OCI-LY7 (cell line): ENCODE measurements around the gene RBM23. TPM values are rescaled to one million over a fixed set of nuclear protein-coding genes. Genes with fewer than 3 reads are reported as not detected.
"Not testable (repeated sequence)": the region's sequence is repeated elsewhere in the genome, so short reads cannot be mapped to it uniquely, and the experiment has no call there.

ENCODE experiments used
- BruUV-seq: library from RNA; stranded (reverse); fragments of 400-500 nt; replicated peaks from 2 replicates; lab custom pipeline; 2021; lab: Mats Ljungman, UMichigan
- CTCF ChIA-PET: fragments of 300-600 bp; sonication (Branson Sonifier 250); formaldehyde crosslinking; loops from one replicate; lab custom pipeline; 2022; ENCODE audit warnings: antibody characterized with exemption; ENCODE audit not compliant: unreplicated experiment; lab: Charles Lee
- POLR2A ChIA-PET: fragments of 300-600 bp; sonication (Branson Sonifier 250); formaldehyde crosslinking; loops from one replicate; lab custom pipeline; 2022; ENCODE audit warnings: antibody characterized with exemption; lab: Charles Lee
- DNase-seq: peaks from one replicate; pipeline ENCODE4 v3.0.0-alpha.2; 2015; ENCODE audit warnings: low spot score
- H2AFZ ChIP-seq: fragments of 200-600 bp; sonication (generic), shearing (Covaris generic); 2 replicates; pipeline ENCODE4 v1.6.1; 2014; ENCODE audit warnings: mild to moderate bottlenecking, antibody characterized with exemption, low read length, moderate library complexity
- H3K27ac ChIP-seq: fragments of 200-600 bp; sonication (generic); 2 replicates; pipeline ENCODE4 v1.5.1; 2014; ENCODE audit warnings: mixed run types, low read depth, mild to moderate bottlenecking, moderate library complexity, low read length, inconsistent platforms; ENCODE audit not compliant: poor library complexity, severe bottlenecking
- H3K36me3 ChIP-seq: fragments of 200-600 bp; sonication (generic); 2 replicates; pipeline ENCODE4 v1.6.1; 2014; ENCODE audit warnings: mild to moderate bottlenecking, antibody characterized with exemption, low read length, moderate library complexity, mixed read lengths; ENCODE audit not compliant: insufficient read depth
- H3K4me1 ChIP-seq: fragments of 200-600 bp; sonication (generic); 2 replicates; pipeline ENCODE4 v1.5.1; 2014; ENCODE audit warnings: mild to moderate bottlenecking, low read length; ENCODE audit not compliant: insufficient read depth, poor library complexity, severe bottlenecking
- H3K4me2 ChIP-seq: fragments of 200-600 bp; sonication (generic); 2 replicates; pipeline ENCODE4 v1.6.1; 2014; ENCODE audit warnings: mild to moderate bottlenecking, low read length
- H3K4me3 ChIP-seq: fragments of 200-600 bp; sonication (generic); 2 replicates; pipeline ENCODE4 v1.5.1; 2014; ENCODE audit warnings: mild to moderate bottlenecking, low read depth, low read length; ENCODE audit not compliant: poor library complexity, severe bottlenecking
- H3K79me2 ChIP-seq: fragments of 200-600 bp; sonication (generic); 2 replicates; pipeline ENCODE4 v1.6.1; 2016; ENCODE audit warnings: low read depth, mild to moderate bottlenecking, low read length, moderate library complexity, mixed read lengths; ENCODE audit not compliant: insufficient read depth
- H3K9me2 ChIP-seq: fragments of 200-600 bp; sonication (generic); 2 replicates; pipeline ENCODE4 v1.6.1; 2016; ENCODE audit warnings: mild to moderate bottlenecking, low read length, mixed read lengths; ENCODE audit not compliant: insufficient read depth
- H3K9me3 ChIP-seq: fragments of 200-600 bp; sonication (generic); 2 replicates; pipeline ENCODE4 v1.6.1; 2014; ENCODE audit warnings: mild to moderate bottlenecking, mixed run types, low read length, mixed read lengths
- H4K20me1 ChIP-seq: fragments of 200-600 bp; sonication (generic); 2 replicates; pipeline ENCODE4 v1.6.1; 2014; ENCODE audit warnings: mild to moderate bottlenecking, antibody characterized with exemption, low read length, moderate library complexity, mixed read lengths; ENCODE audit not compliant: insufficient read depth
- EZH2phosphoT487 ChIP-seq: fragments of 200-600 bp; sonication (generic); IDR thresholded peaks from 2 replicates; pipeline ENCODE4 v1.6.1; 2018; ENCODE audit warnings: low read depth, borderline replicate concordance, mild to moderate bottlenecking, mixed run types, antibody characterized with exemption, low read length, moderate library complexity, mixed read lengths
- intact Hi-C: fragments of 100-400 bp; cut with micrococcal nuclease; formaldehyde crosslinking; loops from one replicate; pipeline ENCODE4 v1.10.0; 2022; ENCODE audit not compliant: unreplicated experiment
- total RNA-seq, 2 experiments: library from RNA; depleted of rRNA in 1 of 2; stranded (reverse); fragments of >200 nt in 1 of 2; shearing (Covaris generic) in 1 of 2; gene quantifications; 2 replicates each; pipeline ENCODE4 v1.2.3, GENCODE V29; 2014 to 2022
- TF ChIP-seq, protein P1 (sequence below): fragments of 200-600 bp; sonication (generic); conservative IDR thresholded peaks from 2 replicates; pipeline ENCODE4 v1.5.1; 2014; ENCODE audit warnings: mild to moderate bottlenecking, antibody characterized with exemption, low read length, moderate library complexity, mixed read lengths

RBM23 gene
- total RNA-seq, 2 experiments from 2014 or later = 81.0 to 90.1 TPM

DNA sequence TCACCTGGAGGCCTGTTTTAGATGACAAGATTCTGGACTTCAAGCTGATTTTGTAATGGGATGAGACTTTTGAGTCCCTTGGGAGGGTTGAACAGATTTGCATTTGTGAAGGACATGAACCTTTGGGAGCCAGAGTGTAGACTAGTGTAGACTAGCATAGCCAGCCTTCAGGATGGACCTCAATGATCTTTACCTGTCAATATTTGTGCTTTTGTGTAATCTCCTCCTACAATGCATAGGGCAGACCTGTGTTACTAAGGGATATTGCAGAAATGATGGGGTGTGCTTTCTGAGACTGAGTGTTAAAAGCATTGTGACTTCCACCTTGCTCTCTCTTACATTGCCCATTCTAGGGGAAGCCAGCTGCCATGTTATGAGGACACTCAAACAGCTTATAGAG is 57.3 kb downstream of the RBM23 start:
- BruUV-seq = no TSS peak
- DNase-seq = no peak
- intact Hi-C loops = no loop called here
- no peaks in the 10 kb centered on the region for H3K36me3 ChIP-seq
- no peak overlapping the region for H3K4me2 ChIP-seq
- H3K9me2 ChIP-seq = no peaks in the 10 kb centered on the region
- POLR2A ChIA-PET = interaction anchor here (1.1 to 1.4 kb wide), 4 partner anchors 10 to 108 kb away, joined by 3 to 6 read pairs (median 3); partner anchors contain the start of gene LRP10
- no peaks in the 10 kb centered on the region for H4K20me1 ChIP-seq
- no peaks in the 10 kb centered on the region for H3K79me2 ChIP-seq
- no peak overlapping the region for H3K4me3 ChIP-seq
- H3K4me1 ChIP-seq = peaks cover 8% of the 10 kb centered on the region
- H3K27ac ChIP-seq = no peak overlapping the region
- no peak for TF ChIP-seq EZH2phosphoT487
- TF ChIP-seq, protein P1, sequence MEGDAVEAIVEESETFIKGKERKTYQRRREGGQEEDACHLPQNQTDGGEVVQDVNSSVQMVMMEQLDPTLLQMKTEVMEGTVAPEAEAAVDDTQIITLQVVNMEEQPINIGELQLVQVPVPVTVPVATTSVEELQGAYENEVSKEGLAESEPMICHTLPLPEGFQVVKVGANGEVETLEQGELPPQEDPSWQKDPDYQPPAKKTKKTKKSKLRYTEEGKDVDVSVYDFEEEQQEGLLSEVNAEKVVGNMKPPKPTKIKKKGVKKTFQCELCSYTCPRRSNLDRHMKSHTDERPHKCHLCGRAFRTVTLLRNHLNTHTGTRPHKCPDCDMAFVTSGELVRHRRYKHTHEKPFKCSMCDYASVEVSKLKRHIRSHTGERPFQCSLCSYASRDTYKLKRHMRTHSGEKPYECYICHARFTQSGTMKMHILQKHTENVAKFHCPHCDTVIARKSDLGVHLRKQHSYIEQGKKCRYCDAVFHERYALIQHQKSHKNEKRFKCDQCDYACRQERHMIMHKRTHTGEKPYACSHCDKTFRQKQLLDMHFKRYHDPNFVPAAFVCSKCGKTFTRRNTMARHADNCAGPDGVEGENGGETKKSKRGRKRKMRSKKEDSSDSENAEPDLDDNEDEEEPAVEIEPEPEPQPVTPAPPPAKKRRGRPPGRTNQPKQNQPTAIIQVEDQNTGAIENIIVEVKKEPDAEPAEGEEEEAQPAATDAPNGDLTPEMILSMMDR = no peak
- H3K9me3 ChIP-seq = no peaks in the 10 kb centered on the region
- H2AFZ ChIP-seq = no peak overlapping the region
- CTCF ChIA-PET = no interaction called here

DNA sequence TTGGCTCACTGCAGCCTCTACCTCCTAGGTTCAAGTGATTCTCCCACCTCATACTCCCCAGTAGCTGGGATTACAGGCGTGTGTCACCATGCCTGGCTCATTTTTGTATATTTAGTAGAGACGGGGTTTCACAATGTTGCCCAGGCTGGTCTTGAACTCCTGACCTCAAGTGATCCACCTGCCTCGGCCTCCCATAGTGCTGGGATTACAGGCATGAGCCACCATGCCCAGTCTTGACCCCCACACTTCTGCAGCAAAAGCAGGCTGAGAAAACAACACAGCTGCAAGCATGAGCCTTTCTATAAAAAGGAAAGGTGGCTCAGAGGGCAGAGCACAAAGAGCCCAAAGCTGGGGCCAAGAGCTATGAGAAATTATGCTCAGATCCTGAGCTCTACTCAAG is 58.6 kb downstream of the RBM23 start:
- DNase-seq, H3K9me3 ChIP-seq, BruUV-seq, H2AFZ ChIP-seq, H4K20me1 ChIP-seq, H3K36me3 ChIP-seq, H3K4me3 ChIP-seq, H3K79me2 ChIP-seq, intact Hi-C loops, H3K4me1 ChIP-seq, H3K9me2 ChIP-seq, H3K4me2 ChIP-seq, H3K27ac ChIP-seq: not testable (repeated sequence)
- POLR2A ChIA-PET = interaction anchor here (0.6 to 1.5 kb wide), 12 partner anchors 11 to 509 kb away, joined by 3 to 9 read pairs (median 3); partner anchors contain the start of genes BCL2L2 and LRP10
- CTCF ChIA-PET = interaction anchor here (0.6 kb wide), 1 partner anchor 271 kb away, joined by 4 read pairs; no protein-coding TSS in a partner anchor

DNA sequence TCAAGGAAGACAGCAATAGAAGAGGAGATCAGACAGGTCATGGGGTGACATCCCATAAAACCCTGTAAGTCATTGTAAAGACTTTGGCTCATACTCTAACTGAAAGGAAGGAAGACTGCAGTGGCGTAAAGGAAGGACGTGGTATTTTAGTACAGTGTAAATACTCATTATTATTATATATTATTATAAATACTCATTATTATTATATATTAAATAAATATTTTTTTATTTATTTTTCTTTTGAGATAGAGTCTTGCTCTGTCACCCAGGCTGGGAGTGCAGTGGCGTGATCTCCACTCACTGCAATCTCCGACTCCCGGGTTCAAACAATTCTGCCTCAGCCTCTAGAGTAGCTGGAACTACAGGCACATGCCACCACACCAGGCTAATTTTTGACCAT is 62.5 kb downstream of the RBM23 start:
- TF ChIP-seq, protein P1 = no peak
- TF ChIP-seq EZH2phosphoT487 = no peak
- no TSS peak for BruUV-seq
- Histone ChIP-seq H3K79me2 (no peaks in the 10 kb centered on the region), H3K4me3 (no peak overlapping the region), H3K9me3 (no peaks in the 10 kb centered on the region), H4K20me1 (no peaks in the 10 kb centered on the region), H3K4me1 (peaks cover 13% of the 10 kb centered on the region), H3K27ac (no peak overlapping the region), H3K9me2 (no peaks in the 10 kb centered on the region), H3K4me2 (no peak overlapping the region), H2AFZ (no peak overlapping the region), H3K36me3 (no peaks in the 10 kb centered on the region)
- no peak for DNase-seq
- ChIA-PET POLR2A (no interaction called here), CTCF (no interaction called here)
- intact Hi-C loops = no loop called here
